Smooth muscle cell (in vitro differentiated cells): ENCODE results near the gene WDR64. TPM values are rescaled to one million over a fixed set of nuclear protein-coding genes. Genes with fewer than 3 reads are reported as not detected.

ENCODE experiments used
- DNase-seq: peaks from one replicate; lab custom pipeline; 2025; ENCODE audit not compliant: unreplicated experiment; lab: John Stamatoyannopoulos, UW
- H2AFZ ChIP-seq: fragments of 200-600 bp; sonication (generic); 2 replicates; pipeline ENCODE4 v1.6.0; 2016; ENCODE audit warnings: antibody characterized with exemption, low read depth, mild to moderate bottlenecking
- H3F3A ChIP-seq: fragments of 200-600 bp; sonication (generic); 2 replicates; pipeline ENCODE4 v1.6.0; 2017; ENCODE audit warnings: antibody characterized with exemption, low read depth
- H3K27ac ChIP-seq: fragments of 200-600 bp; sonication (generic); 2 replicates; pipeline ENCODE4 v1.5.1; 2016; ENCODE audit warnings: low read depth, mild to moderate bottlenecking
- H3K27me3 ChIP-seq: fragments of 200-600 bp; sonication (generic); 2 replicates; pipeline ENCODE4 v1.6.1; 2016; ENCODE audit warnings: low read depth, mild to moderate bottlenecking
- H3K36me3 ChIP-seq: fragments of 200-600 bp; sonication (generic); 2 replicates; pipeline ENCODE4 v1.5.1; 2016; ENCODE audit warnings: low read depth
- H3K4me1 ChIP-seq: fragments of 200-600 bp; sonication (generic); 2 replicates; pipeline ENCODE4 v1.5.1; 2016; ENCODE audit warnings: low read depth
- H3K4me2 ChIP-seq: fragments of 200-600 bp; sonication (generic); 2 replicates; pipeline ENCODE4 v1.6.0; 2016; ENCODE audit warnings: mild to moderate bottlenecking
- H3K4me3 ChIP-seq: fragments of 200-600 bp; sonication (generic); 2 replicates; pipeline ENCODE4 v1.5.1; 2016; ENCODE audit warnings: mild to moderate bottlenecking
- H3K79me2 ChIP-seq: fragments of 200-600 bp; sonication (generic); 2 replicates; pipeline ENCODE4 v1.6.0; 2016; ENCODE audit warnings: low read depth, mild to moderate bottlenecking
- H3K9ac ChIP-seq: fragments of 200-600 bp; sonication (generic); 2 replicates; pipeline ENCODE4 v1.6.0; 2016; ENCODE audit warnings: low read depth
- H3K9me3 ChIP-seq: fragments of 200-600 bp; sonication (generic); replicated peaks from 2 replicates; pipeline ENCODE4 v1.5.1; 2016; ENCODE audit warnings: low read depth
- H4K20me1 ChIP-seq: fragments of 200-600 bp; sonication (generic); 2 replicates; pipeline ENCODE4 v1.6.0; 2016; ENCODE audit warnings: low read depth
- WGBS: methylation state at CpG from one replicate; pipeline ENCODE4 v1.1.7; 2016; ENCODE audit warnings: low lambda C conversion rate; 5-methylcytosine and 5-hydroxymethylcytosine counted together
- polyA plus RNA-seq: library from polyadenylated mRNA; unstranded; fragments of >200 nt; fragmentation: Nextera tagmentation; extraction: Ambion mirVana; gene quantifications from 2 replicates; pipeline ENCODE4 v1.2.1, GENCODE V29; 2016
- total RNA-seq: library from RNA; depleted of rRNA; stranded (reverse); fragments of >200 nt; gene quantifications from 2 replicates; pipeline ENCODE4 v1.2.3, GENCODE V29; 2014
- TF ChIP-seq, protein P1 (sequence below): fragments of 200-600 bp; sonication (generic); IDR thresholded peaks from 2 replicates; pipeline ENCODE4 v1.5.1; 2017; ENCODE audit warnings: borderline replicate concordance, mild to moderate bottlenecking, antibody characterized with exemption; ENCODE audit not compliant: insufficient read depth, poor library complexity, severe bottlenecking

Gene WDR64
- total and polyA plus RNA-seq, 2 experiments from 2014 or later = not detected

DNA sequence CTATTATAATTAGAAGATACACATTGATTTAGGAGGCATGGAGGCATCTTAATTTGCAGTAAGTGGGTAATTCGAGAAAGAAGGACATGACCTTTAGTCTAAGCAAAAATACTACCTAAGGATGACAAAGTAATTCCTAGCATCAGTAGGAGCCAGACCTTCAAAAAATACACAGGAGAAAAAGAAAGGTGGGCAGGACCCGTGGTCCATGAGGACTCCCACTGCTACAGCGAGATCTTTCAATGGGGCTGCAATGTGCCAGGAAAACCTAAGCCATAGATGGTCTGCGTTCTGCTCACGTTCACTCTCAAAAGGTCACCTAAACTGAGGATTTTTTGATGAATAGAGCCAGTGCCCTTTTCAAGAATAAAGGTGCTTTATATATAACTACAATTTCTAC, 185.3 kb downstream of the WDR64 start:
- TF ChIP-seq, protein P1, sequence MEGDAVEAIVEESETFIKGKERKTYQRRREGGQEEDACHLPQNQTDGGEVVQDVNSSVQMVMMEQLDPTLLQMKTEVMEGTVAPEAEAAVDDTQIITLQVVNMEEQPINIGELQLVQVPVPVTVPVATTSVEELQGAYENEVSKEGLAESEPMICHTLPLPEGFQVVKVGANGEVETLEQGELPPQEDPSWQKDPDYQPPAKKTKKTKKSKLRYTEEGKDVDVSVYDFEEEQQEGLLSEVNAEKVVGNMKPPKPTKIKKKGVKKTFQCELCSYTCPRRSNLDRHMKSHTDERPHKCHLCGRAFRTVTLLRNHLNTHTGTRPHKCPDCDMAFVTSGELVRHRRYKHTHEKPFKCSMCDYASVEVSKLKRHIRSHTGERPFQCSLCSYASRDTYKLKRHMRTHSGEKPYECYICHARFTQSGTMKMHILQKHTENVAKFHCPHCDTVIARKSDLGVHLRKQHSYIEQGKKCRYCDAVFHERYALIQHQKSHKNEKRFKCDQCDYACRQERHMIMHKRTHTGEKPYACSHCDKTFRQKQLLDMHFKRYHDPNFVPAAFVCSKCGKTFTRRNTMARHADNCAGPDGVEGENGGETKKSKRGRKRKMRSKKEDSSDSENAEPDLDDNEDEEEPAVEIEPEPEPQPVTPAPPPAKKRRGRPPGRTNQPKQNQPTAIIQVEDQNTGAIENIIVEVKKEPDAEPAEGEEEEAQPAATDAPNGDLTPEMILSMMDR = no peak
- no peaks in the 10 kb centered on the region for H4K20me1 ChIP-seq
- no peak overlapping the region for H2AFZ ChIP-seq
- H3K36me3 ChIP-seq = no peaks in the 10 kb centered on the region
- no peaks in the 10 kb centered on the region for H3K9me3 ChIP-seq
- no peak overlapping the region for H3K9ac ChIP-seq
- no peaks in the 10 kb centered on the region for H3K27me3 ChIP-seq
- DNase-seq = no peak
- no peaks in the 10 kb centered on the region for H3K79me2 ChIP-seq
- H3F3A ChIP-seq = no peaks in the 10 kb centered on the region
- WGBS = 91% methylated on average over 5 of the region's 5 CpGs
- peak overlapping the region; percentile 77 for H3K27ac ChIP-seq
- H3K4me2 ChIP-seq = peak overlapping the region; percentile 14
- no peaks in the 10 kb centered on the region for H3K4me1 ChIP-seq
- H3K4me3 ChIP-seq = no peak overlapping the region

DNA sequence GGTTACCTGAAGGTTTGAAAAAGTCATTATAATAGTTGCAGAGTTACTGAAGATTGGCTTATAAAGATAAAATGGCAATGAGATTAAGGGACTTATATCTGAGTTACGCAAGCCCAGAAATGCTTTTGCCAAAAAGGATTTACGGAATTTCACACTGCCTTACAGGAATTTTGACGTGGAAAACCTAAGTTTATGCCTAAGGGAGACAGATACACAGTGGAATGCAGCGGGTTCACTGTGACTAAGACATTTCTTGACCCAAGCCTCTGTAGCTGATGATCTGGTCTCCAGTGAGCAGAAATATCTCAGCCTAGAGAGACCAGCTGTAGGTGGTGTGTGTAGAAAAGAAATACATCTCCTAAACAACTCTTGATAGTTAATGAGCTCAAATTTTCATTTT, 185.8 kb downstream of the WDR64 start:
- Histone ChIP-seq H3K9ac (no peak overlapping the region), H4K20me1 (no peaks in the 10 kb centered on the region), H3K36me3 (no peaks in the 10 kb centered on the region), H3K4me1 (no peaks in the 10 kb centered on the region), H3K79me2 (no peaks in the 10 kb centered on the region), H3F3A (no peaks in the 10 kb centered on the region), H3K9me3 (no peaks in the 10 kb centered on the region), H3K4me3 (no peak overlapping the region), H3K4me2 (peak overlapping the region; percentile 14), H3K27me3 (no peaks in the 10 kb centered on the region), H3K27ac (peak overlapping the region; percentile 77), H2AFZ (no peak overlapping the region)
- TF ChIP-seq, protein P1 = no peak
- 31% methylated on average over 4 of the region's 4 CpGs for WGBS
- DNase-seq = no peak

DNA sequence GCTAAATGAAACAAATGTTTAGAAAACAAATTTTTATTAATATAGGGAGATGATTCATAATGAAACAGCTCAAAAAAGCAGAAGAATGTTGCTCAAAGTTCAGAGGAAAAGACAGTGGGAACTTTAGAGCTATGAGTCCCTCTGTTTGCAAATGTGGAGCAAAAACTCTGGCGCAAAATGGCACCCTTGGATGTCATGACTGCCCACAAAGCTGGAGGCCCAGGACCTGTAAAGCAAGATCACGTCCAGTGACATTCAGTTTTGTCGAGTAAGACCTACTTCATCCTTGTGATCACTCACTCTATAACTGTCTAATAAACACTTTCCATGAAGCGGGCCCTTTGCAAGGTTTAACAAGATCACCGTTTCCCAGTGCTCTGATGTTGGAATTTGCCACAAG, 186.8 kb downstream of the WDR64 start:
- no peaks in the 10 kb centered on the region for H3K4me1 ChIP-seq
- no peak overlapping the region for H3K4me2 ChIP-seq
- 86% methylated on average over 5 of the region's 5 CpGs for WGBS
- no peaks in the 10 kb centered on the region for H3K36me3 ChIP-seq
- H3K27me3 ChIP-seq = no peaks in the 10 kb centered on the region
- no peak for DNase-seq
- H2AFZ ChIP-seq = no peak overlapping the region
- H3F3A ChIP-seq = no peaks in the 10 kb centered on the region
- no peak overlapping the region for H3K4me3 ChIP-seq
- no peak overlapping the region for H3K9ac ChIP-seq
- peak overlapping the region; percentile 77 for H3K27ac ChIP-seq
- H3K79me2 ChIP-seq = no peaks in the 10 kb centered on the region
- TF ChIP-seq, protein P1 = no peak
- no peaks in the 10 kb centered on the region for H3K9me3 ChIP-seq
- no peaks in the 10 kb centered on the region for H4K20me1 ChIP-seq

DNA sequence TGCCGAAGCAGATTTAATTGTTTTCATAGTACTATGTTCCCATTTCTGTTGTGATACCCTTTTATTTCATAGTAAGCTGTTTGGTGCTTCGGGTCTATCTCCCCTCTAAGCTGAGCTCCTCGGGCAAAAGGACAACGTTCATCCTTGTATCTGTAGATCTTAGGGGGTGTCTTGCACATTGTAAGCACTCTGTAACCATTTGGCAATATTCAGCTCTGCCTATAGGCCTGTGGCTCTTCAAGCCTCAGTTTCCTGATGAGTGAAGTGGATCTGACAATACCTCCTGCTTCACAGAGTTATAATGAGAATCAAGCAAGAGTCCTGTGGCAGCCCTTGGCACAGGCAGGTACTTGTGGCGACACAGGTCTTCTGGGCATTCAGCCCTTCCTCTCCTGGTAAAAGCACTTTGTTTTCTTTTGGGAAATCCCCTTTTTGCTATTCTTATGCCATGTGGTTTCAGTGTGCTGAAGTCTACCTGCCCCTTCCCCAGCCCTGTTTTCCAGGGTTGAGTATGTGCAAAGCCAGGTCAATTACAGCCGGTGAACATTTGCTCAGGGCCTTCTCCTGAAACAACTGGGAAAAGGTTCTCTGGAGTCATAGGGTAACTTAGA, 187.4 kb downstream of the WDR64 start:
- no peak overlapping the region for H3K4me3 ChIP-seq
- no peak overlapping the region for H2AFZ ChIP-seq
- no peaks in the 10 kb centered on the region for H3K9me3 ChIP-seq
- DNase-seq = no peak
- H3K27me3 ChIP-seq = no peaks in the 10 kb centered on the region
- no peaks in the 10 kb centered on the region for H3K79me2 ChIP-seq
- H3K9ac ChIP-seq = no peak overlapping the region
- no peak overlapping the region for H3K4me2 ChIP-seq
- no peaks in the 10 kb centered on the region for H3K36me3 ChIP-seq
- H3F3A ChIP-seq = no peaks in the 10 kb centered on the region
- H3K27ac ChIP-seq = no peak overlapping the region
- WGBS = 91% methylated on average over 6 of the region's 6 CpGs
- H4K20me1 ChIP-seq = no peaks in the 10 kb centered on the region
- H3K4me1 ChIP-seq = no peaks in the 10 kb centered on the region
- TF ChIP-seq, protein P1 = no peak
